Lung (tissue), 12 donors: Measurements from ENCODE around the gene ABHD15. TPM values are rescaled to one million over a fixed set of nuclear protein-coding genes. Genes with fewer than 3 reads are reported as not detected.
A peak's percentile ranks its signal among the peaks of the same experiment; 100 is the strongest.

ENCODE experiments used
- ATAC-seq: fragments of 200-7000 bp; cut with Tn5 transposase; one replicate; pipeline ENCODE4 v1.9.1; 2020; ENCODE audit warnings: moderate number of reproducible peaks; ENCODE audit not compliant: insufficient read depth, low FRiP score
- DNase-seq, 3 donors: peaks; one replicate each; pipeline ENCODE4 v3.0.0-alpha.2; 2013 to 2017
- H3K27ac ChIP-seq, 2 donors: one replicate each; pipeline ENCODE4 v1.5.1; 2013; ENCODE audit warnings: mild to moderate bottlenecking in 2 of 2, moderate library complexity in 2 of 2, control low read depth in 1 of 2, inconsistent platforms in 1 of 2, low read depth in 1 of 2, low read length in 1 of 2
- H3K27me3 ChIP-seq, 3 donors: one replicate each; pipeline ENCODE4 v1.5.1; 2013; ENCODE audit warnings: low read length in 2 of 3; ENCODE audit not compliant: control insufficient read depth in 3 of 3, insufficient read depth in 3 of 3
- H3K36me3 ChIP-seq, 4 donors: one replicate each; pipeline ENCODE4 v1.5.1; 2013; ENCODE audit warnings: low read length in 4 of 4, mild to moderate bottlenecking in 1 of 4, moderate library complexity in 1 of 4; ENCODE audit not compliant: control insufficient read depth in 4 of 4, insufficient read depth in 4 of 4
- H3K4me1 ChIP-seq, 5 donors: one replicate each; pipeline ENCODE4 v1.5.1; 2013; ENCODE audit warnings: low read length in 5 of 5, mild to moderate bottlenecking in 2 of 5, moderate library complexity in 1 of 5; ENCODE audit not compliant: control insufficient read depth in 5 of 5, insufficient read depth in 5 of 5
- H3K4me3 ChIP-seq: one replicate; pipeline ENCODE4 v1.5.1; 2013; ENCODE audit warnings: mild to moderate bottlenecking, control low read depth, moderate library complexity
- H3K9ac ChIP-seq, 2 donors: one replicate each; pipeline ENCODE4 v1.5.1; 2013; ENCODE audit warnings: low read length in 2 of 2, control low read depth in 1 of 2; ENCODE audit not compliant: insufficient read depth in 1 of 2
- H3K9me3 ChIP-seq, 4 donors: one replicate each; pipeline ENCODE4 v1.5.1; 2013; ENCODE audit warnings: low read length in 3 of 4, mild to moderate bottlenecking in 1 of 4, moderate library complexity in 1 of 4; ENCODE audit not compliant: control insufficient read depth in 4 of 4, insufficient read depth in 3 of 4
- CTCF ChIP-seq: IDR thresholded peaks from 2 replicates; pipeline ENCODE4 v1.5.1; 2012; ENCODE audit warnings: mild to moderate bottlenecking; ENCODE audit errors: control extremely low read depth, extremely low read depth
- WGBS, 2 donors: extraction: QIAGEN DNeasy Blood & Tissue Kit; methylation state at CpG; one replicate each; pipeline ENCODE4 v1.1.7; 2013; 5-methylcytosine and 5-hydroxymethylcytosine counted together
- polyA plus RNA-seq, 2 donors: library from polyadenylated mRNA; stranded (reverse); fragments of 200-250 nt; gene quantifications; one replicate each; pipeline ENCODE4 v1.2.1, GENCODE V29; 2013
- total RNA-seq, 2 donors: library from RNA; depleted of rRNA in 1 of 2; stranded (reverse); fragments of >200 nt in 1 of 2; gene quantifications; one replicate each; pipeline ENCODE4 v1.2.1, GENCODE V29; 2014 to 2021
- donor health status: control.
- donor health status: control.
- donor health status: Bipolar disorder and iron deficiency.
- donor health status: healthy.
- donor health status: DM: yes; HTN: yes; CAD: no.

Gene ABHD15
- total and polyA plus RNA-seq, 4 donors = 4.0 to 10.5 (median 5.2) TPM

- no peak for ATAC-seq
- Histone ChIP-seq H3K9me3 (no peaks in the 10 kb centered on the region), H3K27me3 (no peaks in the 10 kb centered on the region), H3K4me3 (no peak overlapping the region), H3K9ac (no peak overlapping the region), H3K27ac (no peak overlapping the region), H3K4me1 (peaks cover 0 to 60% (median 9%) of the 10 kb centered on the region in 5 donors), H3K36me3 (peaks cover 8 to 10% (median 8%) of the 10 kb centered on the region in 4 donors)
- peak in 2 of 3 donors; percentile 54 to 61 for DNase-seq
- TF ChIP-seq CTCF = no peak
- 88 to 89% methylated on average over 1 of the region's 1 CpG for WGBS, 2 donors
Measured at GRCh38 chr17:29546830-29547229, 20.0 kb downstream of the ABHD15 start.

GRCh38 chr17:29546085-29546484 is 20.8 kb downstream of the ABHD15 start:
- no peak overlapping the region for H3K27ac ChIP-seq
- ATAC-seq (no peak), DNase-seq (no peak)
- H3K9ac ChIP-seq = no peak overlapping the region
- peaks cover 8 to 10% (median 9%) of the 10 kb centered on the region in 4 donors for H3K36me3 ChIP-seq
- WGBS, 2 donors = 87 to 93% methylated on average over 1 of the region's 1 CpG
- TF ChIP-seq CTCF = no peak
- no peak overlapping the region for H3K4me3 ChIP-seq
- no peaks in the 10 kb centered on the region for H3K27me3 ChIP-seq
- H3K4me1 ChIP-seq = peaks cover 0 to 55% (median 9%) of the 10 kb centered on the region in 5 donors
- no peaks in the 10 kb centered on the region for H3K9me3 ChIP-seq

GRCh38 chr17:29544066-29544465 is 22.8 kb downstream of the ABHD15 start:
- ATAC-seq = no peak
- no peak overlapping the region for H3K4me3 ChIP-seq
- H3K9me3 ChIP-seq = no peaks in the 10 kb centered on the region
- H3K36me3 ChIP-seq = peaks cover 9 to 14% (median 10%) of the 10 kb centered on the region in 4 donors
- H3K9ac ChIP-seq = no peak overlapping the region
- peaks cover 0 to 39% (median 0%) of the 10 kb centered on the region in 5 donors for H3K4me1 ChIP-seq
- 81 to 83% methylated on average over 4 of the region's 4 CpGs for WGBS, 2 donors
- peak in 2 of 3 donors; percentile 63 to 68 for DNase-seq
- TF ChIP-seq CTCF = no peak
- H3K27ac ChIP-seq = no peak overlapping the region
- no peaks in the 10 kb centered on the region for H3K27me3 ChIP-seq

GRCh38 chr17:29533976-29534375 is 32.9 kb downstream of the ABHD15 start:
- 90 to 92% methylated on average over 8 of the region's 8 CpGs for WGBS, 2 donors
- no peaks in the 10 kb centered on the region for H3K9me3 ChIP-seq
- no peaks in the 10 kb centered on the region for H3K4me1 ChIP-seq
- DNase-seq (no peak), ATAC-seq (no peak)
- no peak for TF ChIP-seq CTCF
- H3K9ac ChIP-seq = no peak overlapping the region
- no peaks in the 10 kb centered on the region for H3K27me3 ChIP-seq
- no peak overlapping the region for H3K27ac ChIP-seq
- peaks cover 13 to 25% (median 18%) of the 10 kb centered on the region in 4 donors for H3K36me3 ChIP-seq
- H3K4me3 ChIP-seq = no peak overlapping the region
